PFSK-1 (cell line): ENCODE data around the gene ALDH2.

Experiments used
- FOXP2 ChIP-seq: optimal IDR thresholded peaks from 2 replicates; pipeline ENCODE3; 2011; ENCODE audit warnings: borderline replicate concordance, control low read depth, inconsistent platforms; ENCODE audit not compliant: insufficient read depth; ENCODE audit errors: extremely low read length, extremely low read depth
- POLR2AphosphoS5 ChIP-seq: IDR thresholded peaks from 2 replicates; pipeline ENCODE4 v1.6.1; 2012; ENCODE audit warnings: low read depth, mild to moderate bottlenecking, control low read depth, low read length, moderate library complexity
- REST ChIP-seq, 2 experiments: IDR thresholded peaks; 2 replicates each; pipeline versions ENCODE4 v1.6.1 to v1.8.0; 2011 to 2012; ENCODE audit warnings: low read depth in 2 of 2, low read length in 2 of 2, control low read depth in 1 of 2, inconsistent platforms in 1 of 2, mild to moderate bottlenecking in 1 of 2, moderate library complexity in 1 of 2; ENCODE audit not compliant: insufficient read depth in 1 of 2
- TAF1 ChIP-seq: IDR thresholded peaks from 2 replicates; pipeline ENCODE4 v1.6.1; 2012; ENCODE audit warnings: low read length, control low read depth, borderline replicate concordance; ENCODE audit not compliant: insufficient read depth

GRCh38 chr12:111838353-111838752 lies 71.6 kb downstream of the ALDH2 start:
- TF ChIP-seq REST (IDR thresholded peaks at IDR 0.05; ENCODE audit: insufficient read depth in 1 of 2, low read depth in 2 of 2, low read length in 2 of 2) (no peak), POLR2AphosphoS5 (no peak), FOXP2 (no peak), TAF1 (no peak)
